ENCODE results near the gene YBX1.
"Not testable (repeated sequence)": the region's sequence is repeated elsewhere in the genome, so short reads cannot be mapped to it uniquely, and the experiment has no call there.

The YBX1 gene

GRCh38 chr1:42748021-42748420 lies 65.8 kb downstream of the YBX1 start:
- TF ChIP-seq CTCF (IDR thresholded peaks at IDR 0.05; ENCODE audit: low read length), result no peak
- TF ChIP-seq EZH2phosphoT487 (IDR thresholded peaks at IDR 0.05; ENCODE audit: low read length), result no peak
- no peak for TF ChIP-seq EZH2 (optimal IDR thresholded peaks at IDR 0.05; ENCODE audit: low read depth, low read length)
- H2AFZ ChIP-seq (ENCODE audit: low read length), result no peak overlapping the region
- H3K27me3 ChIP-seq (replicated peaks; ENCODE audit: insufficient read depth, low read length), result no peaks in the 10 kb centered on the region
- no peaks in the 10 kb centered on the region for H3K36me3 ChIP-seq (replicated peaks; ENCODE audit: insufficient read depth, low read length)
- DNase-seq, result no peak
- H3K4me3 ChIP-seq (ENCODE audit: low read length), result no peak overlapping the region
- H3K79me2 ChIP-seq (ENCODE audit: low read length), result no peaks in the 10 kb centered on the region
- no peaks in the 10 kb centered on the region for H4K20me1 ChIP-seq (ENCODE audit: insufficient read depth, low read length)
- H3K9me3 ChIP-seq (replicated peaks; ENCODE audit: insufficient read depth, low read length), result no peaks in the 10 kb centered on the region
- no peaks in the 10 kb centered on the region for H3K9me2 ChIP-seq (replicated peaks; ENCODE audit: insufficient read depth, low read length)
- H3F3A ChIP-seq (ENCODE audit: insufficient read depth, low read length), result no peaks in the 10 kb centered on the region
- no peak overlapping the region for H3K4me2 ChIP-seq (ENCODE audit: low read depth, low read length)
- no peak overlapping the region for H3K9ac ChIP-seq (ENCODE audit: low read length)
- no peaks in the 10 kb centered on the region for H3K4me1 ChIP-seq (ENCODE audit: low read length)
- no peak overlapping the region for H3K27ac ChIP-seq (ENCODE audit: low read length)

- Histone ChIP-seq H3K9me3 (replicated peaks; ENCODE audit: insufficient read depth, low read length) (no peaks in the 10 kb centered on the region), H2AFZ (ENCODE audit: low read length) (no peak overlapping the region), H3K4me1 (ENCODE audit: low read length) (no peaks in the 10 kb centered on the region), H3K79me2 (ENCODE audit: low read length) (no peaks in the 10 kb centered on the region), H3K27ac (ENCODE audit: low read length) (no peak overlapping the region), H3K36me3 (replicated peaks; ENCODE audit: insufficient read depth, low read length) (no peaks in the 10 kb centered on the region), H3K4me2 (ENCODE audit: low read depth, low read length) (no peak overlapping the region), H3F3A (ENCODE audit: insufficient read depth, low read length) (no peaks in the 10 kb centered on the region), H4K20me1 (ENCODE audit: insufficient read depth, low read length) (no peaks in the 10 kb centered on the region), H3K9me2 (replicated peaks; ENCODE audit: insufficient read depth, low read length) (no peaks in the 10 kb centered on the region), H3K9ac (ENCODE audit: low read length) (no peak overlapping the region), H3K27me3 (replicated peaks; ENCODE audit: insufficient read depth, low read length) (no peaks in the 10 kb centered on the region), H3K4me3 (ENCODE audit: low read length) (no peak overlapping the region)
- TF ChIP-seq EZH2 (optimal IDR thresholded peaks at IDR 0.05; ENCODE audit: low read depth, low read length), result no peak
- TF ChIP-seq EZH2phosphoT487 (IDR thresholded peaks at IDR 0.05; ENCODE audit: low read length), result no peak
- DNase-seq, result no peak
These were observed 66.5 kb downstream of the YBX1 start for GRCh38 chr1:42748461-42749410.

GRCh38 chr1:42750041-42750440 lies 67.8 kb downstream of the YBX1 start:
- no peak for DNase-seq
- no peak for TF ChIP-seq CTCF (IDR thresholded peaks at IDR 0.05; ENCODE audit: low read length)
- TF ChIP-seq EZH2phosphoT487 (IDR thresholded peaks at IDR 0.05; ENCODE audit: low read length), result no peak
- no peak for TF ChIP-seq EZH2 (optimal IDR thresholded peaks at IDR 0.05; ENCODE audit: low read depth, low read length)
- H3K9me3 ChIP-seq (replicated peaks; ENCODE audit: insufficient read depth, low read length), result no peaks in the 10 kb centered on the region
- no peak overlapping the region for H3K4me2 ChIP-seq (ENCODE audit: low read depth, low read length)
- no peaks in the 10 kb centered on the region for H4K20me1 ChIP-seq (ENCODE audit: insufficient read depth, low read length)
- H3K4me3 ChIP-seq (ENCODE audit: low read length), result no peak overlapping the region
- no peaks in the 10 kb centered on the region for H3K79me2 ChIP-seq (ENCODE audit: low read length)
- H3K4me1 ChIP-seq (ENCODE audit: low read length), result no peaks in the 10 kb centered on the region
- no peak overlapping the region for H2AFZ ChIP-seq (ENCODE audit: low read length)
- H3K27me3 ChIP-seq (replicated peaks; ENCODE audit: insufficient read depth, low read length), result no peaks in the 10 kb centered on the region
- no peaks in the 10 kb centered on the region for H3F3A ChIP-seq (ENCODE audit: insufficient read depth, low read length)
- no peaks in the 10 kb centered on the region for H3K36me3 ChIP-seq (replicated peaks; ENCODE audit: insufficient read depth, low read length)
- no peak overlapping the region for H3K27ac ChIP-seq (ENCODE audit: low read length)
- no peak overlapping the region for H3K9ac ChIP-seq (ENCODE audit: low read length)
- H3K9me2 ChIP-seq (replicated peaks; ENCODE audit: insufficient read depth, low read length), result no peaks in the 10 kb centered on the region

- H3K9me3 ChIP-seq (replicated peaks; ENCODE audit: insufficient read depth, low read length); H3K27ac ChIP-seq (ENCODE audit: low read length); H3K4me2 ChIP-seq (ENCODE audit: low read depth, low read length); H3K4me3 ChIP-seq (ENCODE audit: low read length); H3K36me3 ChIP-seq (replicated peaks; ENCODE audit: insufficient read depth, low read length); H3K9me2 ChIP-seq (replicated peaks; ENCODE audit: insufficient read depth, low read length); H4K20me1 ChIP-seq (ENCODE audit: insufficient read depth, low read length); H3K27me3 ChIP-seq (replicated peaks; ENCODE audit: insufficient read depth, low read length); H3K9ac ChIP-seq (ENCODE audit: low read length); H3K4me1 ChIP-seq (ENCODE audit: low read length); DNase-seq; H3F3A ChIP-seq (ENCODE audit: insufficient read depth, low read length); H2AFZ ChIP-seq (ENCODE audit: low read length); H3K79me2 ChIP-seq (ENCODE audit: low read length): not testable (repeated sequence)
These were observed 69.4 kb downstream of the YBX1 start for GRCh38 chr1:42751511-42752070.

Data from MM.1S (cell line).